Glomerular visceral epithelial cell (primary cell): Measurements from ENCODE around the gene RPS6KA5.
"Not testable (repeated sequence)": the region's sequence is repeated elsewhere in the genome, so short reads cannot be mapped to it uniquely, and the experiment has no call there.

Experiments used
- DNase-seq: peaks from one replicate; pipeline ENCODE4 v3.0.0-alpha.2; 2016; ENCODE audit errors: extremely low spot score

The RPS6KA5 gene

DNA sequence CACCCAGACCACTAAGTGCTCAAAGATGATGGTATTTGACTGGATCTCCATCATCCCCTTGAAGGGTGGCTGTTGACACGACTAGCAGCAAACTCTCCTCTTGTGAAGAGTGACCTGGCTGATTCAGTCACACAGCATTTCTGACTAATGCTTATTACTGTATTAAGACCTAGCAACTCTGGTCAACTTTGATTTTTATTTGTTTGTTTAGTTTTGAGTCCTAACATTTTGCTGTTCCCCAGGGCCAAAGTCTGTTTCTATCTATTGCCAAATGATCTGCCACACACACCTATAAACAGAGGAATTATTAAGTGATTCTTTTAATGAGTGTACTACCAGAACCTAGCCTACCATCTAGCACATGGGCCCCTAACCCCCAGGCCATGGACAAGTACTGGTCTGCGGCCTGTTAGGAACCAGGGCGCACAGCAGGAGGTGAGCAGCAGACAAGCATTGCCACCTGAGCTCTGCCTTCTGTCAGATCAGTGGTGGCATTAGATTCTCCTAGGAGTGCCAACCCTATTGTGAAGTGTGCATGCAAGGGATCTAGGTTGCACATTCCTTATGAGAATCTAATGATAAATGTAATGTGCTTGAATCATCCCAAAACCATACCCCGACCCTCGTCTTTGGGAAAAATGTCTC is 120.0 kb downstream of the RPS6KA5 start:
- no peak for DNase-seq

DNA sequence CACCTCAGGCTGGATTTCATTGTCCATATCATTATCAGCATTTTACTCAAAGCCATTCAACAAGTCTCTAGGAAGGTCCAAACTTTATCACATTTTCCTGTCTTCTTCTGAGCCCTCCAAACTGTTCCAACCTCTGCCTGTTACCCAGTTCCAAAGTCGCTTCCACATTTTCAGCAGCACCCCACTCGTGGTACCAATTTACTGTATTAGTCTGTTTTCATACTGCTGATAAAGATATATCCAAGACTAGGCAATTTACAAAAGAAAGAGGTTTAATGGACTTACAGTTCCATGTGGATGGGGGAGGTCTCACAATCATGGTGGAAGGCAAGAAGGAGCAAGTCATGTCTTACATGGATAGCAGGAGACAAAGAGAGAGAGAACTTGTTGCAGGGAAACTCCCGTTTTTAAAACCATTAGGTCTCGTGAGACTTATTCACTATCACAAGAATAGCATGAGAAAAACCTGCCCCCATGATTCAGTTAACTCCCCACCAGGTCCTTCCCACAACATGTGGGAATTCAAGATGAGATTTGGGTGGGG is 121.1 kb downstream of the RPS6KA5 start:
- DNase-seq, result not testable (repeated sequence)

- no peak for DNase-seq
Measured at GRCh38 chr14:90938615-90939014, 121.8 kb downstream of the RPS6KA5 start.

GRCh38 chr14:90936757-90937440 is 123.5 kb downstream of the RPS6KA5 start:
- DNase-seq, result no peak

- peak; percentile 4 for DNase-seq
Measured at GRCh38 chr14:90924621-90925340, 135.7 kb downstream of the RPS6KA5 start.

DNA sequence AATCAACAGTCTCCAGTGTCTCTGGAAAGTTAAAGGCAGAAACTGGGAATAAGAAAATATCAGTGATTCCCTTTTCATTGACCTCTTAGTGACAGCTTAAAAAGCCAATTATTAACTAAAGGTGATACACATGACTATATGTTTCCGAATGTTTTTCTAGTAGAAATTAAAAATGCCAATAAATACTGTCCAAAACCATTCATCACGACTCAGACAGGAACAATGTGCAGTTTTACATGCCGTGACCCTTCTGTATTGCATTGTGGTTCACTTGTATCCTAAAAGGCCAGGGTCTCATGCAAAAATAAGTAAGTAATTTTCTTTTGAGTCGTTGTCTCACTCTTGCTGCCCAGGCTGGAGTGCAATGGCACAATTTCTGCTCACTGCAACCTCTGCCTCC is 138.3 kb downstream of the RPS6KA5 start:
- DNase-seq, result no peak

GRCh38 chr14:90911121-90911520 is 149.3 kb downstream of the RPS6KA5 start:
- no peak for DNase-seq

- DNase-seq, result no peak
Measured at GRCh38 chr14:90907178-90907577, 153.3 kb downstream of the RPS6KA5 start.

- DNase-seq, result no peak
Measured at GRCh38 chr14:90905531-90905930, 154.9 kb downstream of the RPS6KA5 start.

DNA sequence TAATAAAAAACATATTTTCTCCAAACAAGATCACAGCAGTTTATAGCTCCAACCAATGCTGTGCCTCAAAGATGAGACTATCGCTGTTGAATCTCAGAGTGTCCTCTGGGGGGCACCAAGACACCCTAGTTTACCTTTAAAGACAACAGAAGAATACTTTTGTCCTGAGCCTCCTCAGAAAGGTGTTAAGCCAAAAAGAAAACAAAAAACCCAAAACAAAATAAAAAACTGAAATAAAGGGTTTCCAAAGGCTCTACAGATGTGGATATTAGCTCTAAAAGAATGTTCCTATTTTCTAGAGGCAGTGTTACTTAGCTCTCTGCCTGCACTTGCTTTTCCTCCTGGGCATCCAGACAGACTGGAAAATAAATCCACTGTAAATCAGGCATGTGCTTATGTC is 157.3 kb downstream of the RPS6KA5 start:
- DNase-seq, result peak; percentile 58

DNA sequence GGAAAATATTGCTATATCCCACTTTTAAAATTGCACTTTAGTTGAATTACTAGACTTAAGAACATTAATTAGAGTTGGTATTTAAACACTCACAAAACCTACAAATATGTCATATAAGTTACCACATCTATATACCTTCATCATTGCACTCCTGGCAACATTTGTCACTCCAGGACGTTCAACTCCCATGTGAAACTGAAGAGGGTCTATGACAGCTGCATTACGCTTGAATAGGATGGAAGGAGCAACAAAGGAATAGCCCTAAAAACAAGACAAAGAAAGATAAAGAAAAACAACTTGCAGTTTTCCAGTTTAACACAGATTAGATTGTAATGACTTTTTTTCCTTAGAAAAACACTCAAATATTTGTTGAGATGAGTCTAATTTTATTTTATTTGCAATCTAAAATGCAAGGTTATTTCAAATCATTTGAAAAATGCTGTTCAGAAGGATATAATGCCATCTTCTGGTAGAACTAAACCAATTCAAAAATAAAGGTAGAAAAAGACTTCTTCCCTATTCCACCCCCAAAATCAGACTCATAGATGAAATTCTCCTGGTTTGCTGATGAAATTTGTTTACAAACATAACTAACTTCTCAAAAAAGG is 159.9 kb downstream of the RPS6KA5 start:
- no peak for DNase-seq

- no peak for DNase-seq
Measured at GRCh38 chr14:90897022-90897421, 163.4 kb downstream of the RPS6KA5 start.

GRCh38 chr14:90894241-90894640 is 166.2 kb downstream of the RPS6KA5 start:
- no peak for DNase-seq

DNA sequence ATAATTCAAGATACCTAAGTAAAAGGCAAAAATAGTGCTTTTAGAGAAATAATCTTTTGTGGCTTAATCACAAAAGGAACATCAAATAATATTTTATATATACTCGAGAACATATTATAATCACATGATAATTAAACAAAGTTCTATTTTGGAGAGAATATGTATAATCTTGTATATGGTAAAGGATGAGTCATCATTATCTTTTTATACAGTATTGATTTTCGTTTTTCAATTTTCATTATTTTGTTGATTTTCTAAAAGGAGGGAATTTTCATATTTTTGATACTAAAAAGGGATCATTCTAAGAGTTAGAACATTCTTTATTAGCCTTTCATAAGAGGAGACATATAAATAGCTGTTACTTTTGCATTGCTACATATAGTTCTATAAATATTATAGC is 166.9 kb downstream of the RPS6KA5 start:
- no peak for DNase-seq

- DNase-seq, result no peak
Measured at GRCh38 chr14:90892970-90893369, 167.5 kb downstream of the RPS6KA5 start.

GRCh38 chr14:90891326-90891725 is 169.1 kb downstream of the RPS6KA5 start:
- no peak for DNase-seq

- no peak for DNase-seq
Measured at GRCh38 chr14:90890322-90891020, 170.0 kb downstream of the RPS6KA5 start.

GRCh38 chr14:90886297-90886815 is 174.1 kb downstream of the RPS6KA5 start:
- no peak for DNase-seq

- DNase-seq, result no peak
Measured at GRCh38 chr14:90883782-90884181, 176.7 kb downstream of the RPS6KA5 start.

- DNase-seq, result no peak
Measured at GRCh38 chr14:90883197-90883596, 177.2 kb downstream of the RPS6KA5 start.

GRCh38 chr14:90880282-90880681 is 180.2 kb downstream of the RPS6KA5 start:
- DNase-seq, result no peak
